ENCODE results near the gene VHLL.
"Not testable (repeated sequence)": the region's sequence is repeated elsewhere in the genome, so short reads cannot be mapped to it uniquely, and the experiment has no call there.

VHLL gene

GRCh38 chr1:156298852-156299357 lies at the start of gene VHLL:
Gene VHLL (minus strand): TSS chr1:156299307. CDS start chr1:156299189, 118 bp downstream.
- no peak for DNase-seq (ENCODE audit: low read depth in 2 of 2)

- DNase-seq (ENCODE audit: low read depth in 2 of 2): no peak
These were observed 48.2 kb upstream of the VHLL start for GRCh38 chr1:156347331-156347730.

- no peak for DNase-seq (ENCODE audit: low read depth in 2 of 2)
These were observed 47.5 kb upstream of the VHLL start for GRCh38 chr1:156346636-156347035.

- DNase-seq (ENCODE audit: low read depth in 2 of 2): not testable (repeated sequence)
These were observed 46.9 kb upstream of the VHLL start for GRCh38 chr1:156346035-156346434.

GRCh38 chr1:156344409-156344808 lies 45.3 kb upstream of the VHLL start:
- DNase-seq (ENCODE audit: low read depth in 2 of 2): no peak

GRCh38 chr1:156342166-156342955 lies 43.3 kb upstream of the VHLL start:
- DNase-seq (ENCODE audit: low read depth in 2 of 2): no peak

- peak; percentile 98 to 99 for DNase-seq (ENCODE audit: low read depth in 2 of 2)
These were observed 39.3 kb upstream of the VHLL start, which contains the start of the genes CCT3 and TSACC for GRCh38 chr1:156338180-156338976. Gene CCT3 (minus strand): TSS chr1:156338292. CDS start chr1:156338184, 108 bp downstream. Gene TSACC (plus strand): TSS chr1:156338526. CDS start chr1:156339758, 1,232 bp downstream.

GRCh38 chr1:156337888-156338179 lies 38.7 kb upstream of the VHLL start:
- DNase-seq (ENCODE audit: low read depth in 2 of 2): no peak

GRCh38 chr1:156337052-156337887 lies 38.2 kb upstream of the VHLL start:
- peak in 1 of 2 experiments; percentile 22 for DNase-seq (ENCODE audit: low read depth in 2 of 2)

GRCh38 chr1:156336242-156336641 lies 37.1 kb upstream of the VHLL start:
- no peak for DNase-seq (ENCODE audit: low read depth in 2 of 2)

GRCh38 chr1:156323179-156323578 lies 24.1 kb upstream of the VHLL start:
- not testable (repeated sequence) for DNase-seq (ENCODE audit: low read depth in 2 of 2)

GRCh38 chr1:156320560-156320959 lies 21.5 kb upstream of the VHLL start:
- DNase-seq (ENCODE audit: low read depth in 2 of 2): no peak

- no peak for DNase-seq (ENCODE audit: low read depth in 2 of 2)
These were observed 20.6 kb upstream of the VHLL start for GRCh38 chr1:156319664-156320063.

GRCh38 chr1:156316909-156317308 lies 17.8 kb upstream of the VHLL start:
- DNase-seq (ENCODE audit: low read depth in 2 of 2): no peak

- no peak for DNase-seq (ENCODE audit: low read depth in 2 of 2)
These were observed 11.9 kb upstream of the VHLL start for GRCh38 chr1:156310962-156311361.

GRCh38 chr1:156308078-156308477 lies 9.0 kb upstream of the VHLL start:
- DNase-seq (ENCODE audit: low read depth in 2 of 2): no peak

- no peak for DNase-seq (ENCODE audit: low read depth in 2 of 2)
These were observed 6.1 kb upstream of the VHLL start for GRCh38 chr1:156305215-156305614.

GRCh38 chr1:156303241-156303640 lies 4.1 kb upstream of the VHLL start:
- DNase-seq (ENCODE audit: low read depth in 2 of 2): no peak

GRCh38 chr1:156295391-156295947 lies 3.6 kb downstream of the VHLL start, which contains the start of gene GLMP:
Gene GLMP (minus strand): TSS chr1:156295679. CDS start chr1:156295645, 34 bp downstream.
- DNase-seq (ENCODE audit: low read depth in 2 of 2): peak; percentile 14 to 37

- DNase-seq (ENCODE audit: low read depth in 2 of 2): no peak
These were observed 5.2 kb downstream of the VHLL start for GRCh38 chr1:156293895-156294294.

- no peak for DNase-seq (ENCODE audit: low read depth in 2 of 2)
These were observed 6.0 kb downstream of the VHLL start for GRCh38 chr1:156293098-156293434.
